ENCODE results near the gene STRA6.

The STRA6 gene

GRCh38 chr15:74207652-74208440 lies 5.3 kb upstream of the STRA6 start:
- DNase-seq: no peak

GRCh38 chr15:74206801-74207281 lies 4.3 kb upstream of the STRA6 start:
- DNase-seq: peak; percentile 59

DNA sequence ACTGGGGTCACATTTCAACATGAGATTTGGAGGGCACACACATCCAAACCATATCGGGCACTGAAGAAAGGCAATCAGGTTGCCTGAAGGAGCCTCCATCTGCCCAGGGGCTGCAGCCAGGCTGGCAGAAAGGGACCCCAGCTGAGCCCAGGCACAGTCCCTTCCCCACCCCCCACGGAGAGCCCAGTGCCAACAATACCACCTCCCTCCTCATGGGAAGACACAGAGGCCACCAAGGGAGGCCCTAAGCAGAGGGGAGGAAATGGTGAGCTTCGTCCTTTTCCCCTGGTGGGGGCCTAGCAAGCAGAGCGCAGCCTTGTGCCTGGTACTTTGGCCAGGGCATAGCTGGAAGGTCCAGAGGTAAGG lies 3.0 kb upstream of the STRA6 start:
- no peak for DNase-seq

DNA sequence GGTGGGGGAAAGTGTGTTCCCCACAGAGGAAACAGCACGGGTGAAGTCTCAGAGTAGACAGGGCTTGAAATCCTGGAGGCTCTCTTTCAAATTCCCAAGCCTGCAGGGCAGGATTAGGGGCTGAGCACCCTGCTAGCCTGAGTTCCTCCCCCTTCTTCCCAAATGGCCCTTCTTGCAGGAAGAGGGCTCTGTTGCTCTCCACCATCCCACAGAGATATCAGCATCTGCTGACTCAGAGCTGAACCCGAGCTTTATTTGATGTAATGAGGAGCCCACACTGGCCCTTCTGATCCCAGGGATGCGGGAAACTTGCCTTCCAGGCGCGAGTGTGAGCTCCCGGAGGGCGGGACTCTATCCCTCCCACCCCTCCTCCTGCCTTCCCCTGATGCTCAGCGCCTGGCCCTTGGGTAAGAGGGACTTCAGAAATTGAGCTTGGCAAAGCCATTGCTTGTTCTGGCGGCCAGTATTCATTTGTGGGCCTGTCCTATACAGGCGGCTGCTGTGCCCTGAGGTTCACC lies 1.4 kb upstream of the STRA6 start:
- DNase-seq: no peak

DNA sequence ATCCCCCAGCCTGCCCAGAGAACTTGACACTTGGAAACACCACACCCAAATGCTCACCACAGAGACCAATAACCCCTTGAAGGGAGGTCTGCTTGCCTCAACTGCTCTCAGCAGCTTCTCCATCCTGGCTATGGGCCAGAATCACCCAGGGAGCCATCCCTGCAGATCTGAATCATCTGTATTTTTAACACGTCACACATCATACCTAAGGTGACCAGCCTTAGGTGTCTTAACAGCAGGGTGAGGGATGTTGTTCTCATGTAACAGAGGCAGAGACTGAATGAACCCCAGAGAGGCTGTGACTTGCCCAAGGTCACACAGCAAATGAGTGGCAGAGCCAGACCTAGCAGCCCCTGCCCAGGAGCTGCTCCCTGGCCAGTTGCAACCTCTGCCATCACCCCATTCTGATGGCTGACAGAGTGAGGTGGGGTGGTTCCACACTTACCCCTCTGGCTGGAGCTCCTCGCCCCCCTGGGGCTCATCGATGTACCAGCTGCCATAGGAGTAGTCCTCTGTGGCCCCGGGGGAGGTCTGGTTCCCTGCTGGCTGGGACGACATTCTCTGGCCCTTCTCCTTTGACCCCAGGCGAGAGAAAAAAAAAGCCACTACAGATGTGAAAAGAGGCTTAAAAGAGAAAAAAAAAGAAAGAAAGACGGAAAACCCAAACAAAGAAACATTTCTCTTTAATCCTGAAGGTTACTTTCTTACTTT lies 722 bp downstream of the STRA6 start:
- no peak for DNase-seq

DNA sequence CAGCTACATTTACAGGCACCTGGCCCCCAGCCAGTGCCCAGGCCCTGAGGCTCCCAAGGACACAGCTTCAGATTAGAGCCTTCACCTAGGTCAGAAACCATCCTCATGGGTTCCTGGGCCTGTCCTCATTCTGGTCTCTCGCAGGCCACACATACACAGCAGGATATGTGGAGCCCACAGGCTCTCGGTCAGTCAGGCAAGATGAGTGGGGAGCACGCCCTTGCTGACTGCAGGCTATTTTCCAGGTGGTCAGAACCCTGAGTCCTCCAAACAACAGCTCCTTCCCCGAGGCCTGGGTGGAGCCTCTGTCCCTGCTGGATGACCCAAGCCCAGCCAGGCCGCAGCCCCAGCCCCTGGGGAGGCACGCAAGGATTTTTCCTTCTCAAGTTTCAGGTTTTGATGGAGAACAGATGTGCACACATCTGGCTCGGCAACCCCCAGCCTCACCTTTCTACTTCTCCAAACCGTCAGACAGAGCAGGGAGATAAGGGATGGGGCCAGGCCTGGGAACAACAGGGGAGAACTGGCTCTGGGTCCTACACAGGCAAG lies 1.6 kb downstream of the STRA6 start:
- DNase-seq: no peak

GRCh38 chr15:74200412-74200815 lies 2.2 kb downstream of the STRA6 start:
- no peak for DNase-seq

DNA sequence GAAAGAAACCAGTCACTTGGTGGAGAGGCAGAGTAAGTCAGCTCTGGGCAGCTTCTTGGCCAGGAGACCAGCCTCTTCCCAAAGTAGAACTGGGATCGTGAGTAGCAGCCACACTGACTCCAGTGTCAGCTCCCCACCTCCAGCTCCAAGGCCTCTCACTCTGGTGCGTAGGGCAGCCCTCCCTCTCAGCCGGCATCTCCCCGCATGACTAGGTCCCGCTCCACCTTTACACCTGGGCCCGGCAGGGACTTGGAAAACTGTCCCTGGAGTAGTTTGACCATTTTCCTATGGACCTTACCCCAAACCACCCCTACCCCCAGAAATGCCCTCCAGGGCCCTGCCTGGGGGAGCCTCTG lies 3.3 kb downstream of the STRA6 start:
- no peak for DNase-seq

DNA sequence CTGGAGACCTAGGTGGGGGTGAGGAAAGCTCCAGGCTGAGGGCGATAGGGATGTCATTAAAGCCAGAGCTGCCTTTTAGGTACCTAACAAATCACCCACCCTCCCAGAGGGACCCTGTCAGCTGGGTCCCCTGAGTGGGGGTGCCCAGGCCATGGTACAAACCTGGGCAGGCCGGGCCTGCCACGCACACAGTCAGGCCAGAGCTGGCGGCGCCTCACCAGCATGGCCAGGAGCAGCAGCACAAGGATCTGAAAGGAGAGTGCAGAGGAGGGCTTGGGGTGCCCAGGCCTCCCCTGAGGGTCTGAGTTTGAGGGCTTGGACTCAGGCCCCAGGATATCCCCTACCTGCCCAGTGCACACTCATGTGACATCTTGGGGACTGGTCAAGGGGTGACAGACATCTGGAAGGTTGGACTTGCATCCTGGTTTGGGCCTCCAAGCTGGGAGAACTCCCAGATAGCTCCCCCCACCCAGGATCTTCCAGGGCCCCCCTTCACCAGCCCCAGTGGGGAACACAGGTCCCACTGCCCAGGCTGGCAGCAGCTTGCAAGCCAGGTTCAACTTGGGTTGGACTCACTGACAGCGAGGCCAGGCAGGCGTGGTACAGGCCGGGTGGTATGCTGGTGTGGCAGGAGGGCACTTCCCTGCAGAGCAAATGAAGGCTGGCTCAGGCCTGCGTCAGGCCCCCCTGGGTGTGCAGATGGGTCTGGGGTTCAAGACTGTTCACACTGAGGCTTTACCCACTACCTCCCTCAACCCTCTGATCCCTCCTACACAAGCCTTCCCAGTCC lies 5.2 kb downstream of the STRA6 start:
- no peak for DNase-seq

DNA sequence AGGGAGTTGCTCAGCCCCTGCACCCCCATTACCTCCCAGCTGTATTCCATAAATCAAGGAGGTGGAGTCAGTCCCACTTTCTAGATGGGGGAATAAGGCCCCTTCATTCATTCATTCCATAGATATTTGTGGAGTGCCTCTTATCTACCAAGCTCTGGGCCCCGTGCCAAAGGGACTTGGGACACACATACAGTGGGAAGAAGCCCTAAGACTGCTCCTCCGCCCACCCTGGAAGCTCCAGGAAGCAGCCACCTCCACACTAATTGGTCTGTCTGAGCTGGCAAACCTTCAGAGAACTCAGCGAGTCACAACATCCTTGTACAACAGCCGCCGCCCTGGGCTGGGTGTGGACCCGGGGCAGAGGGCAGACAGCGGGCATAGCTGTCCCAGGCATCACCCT lies 6.4 kb downstream of the STRA6 start:
- no peak for DNase-seq

DNA sequence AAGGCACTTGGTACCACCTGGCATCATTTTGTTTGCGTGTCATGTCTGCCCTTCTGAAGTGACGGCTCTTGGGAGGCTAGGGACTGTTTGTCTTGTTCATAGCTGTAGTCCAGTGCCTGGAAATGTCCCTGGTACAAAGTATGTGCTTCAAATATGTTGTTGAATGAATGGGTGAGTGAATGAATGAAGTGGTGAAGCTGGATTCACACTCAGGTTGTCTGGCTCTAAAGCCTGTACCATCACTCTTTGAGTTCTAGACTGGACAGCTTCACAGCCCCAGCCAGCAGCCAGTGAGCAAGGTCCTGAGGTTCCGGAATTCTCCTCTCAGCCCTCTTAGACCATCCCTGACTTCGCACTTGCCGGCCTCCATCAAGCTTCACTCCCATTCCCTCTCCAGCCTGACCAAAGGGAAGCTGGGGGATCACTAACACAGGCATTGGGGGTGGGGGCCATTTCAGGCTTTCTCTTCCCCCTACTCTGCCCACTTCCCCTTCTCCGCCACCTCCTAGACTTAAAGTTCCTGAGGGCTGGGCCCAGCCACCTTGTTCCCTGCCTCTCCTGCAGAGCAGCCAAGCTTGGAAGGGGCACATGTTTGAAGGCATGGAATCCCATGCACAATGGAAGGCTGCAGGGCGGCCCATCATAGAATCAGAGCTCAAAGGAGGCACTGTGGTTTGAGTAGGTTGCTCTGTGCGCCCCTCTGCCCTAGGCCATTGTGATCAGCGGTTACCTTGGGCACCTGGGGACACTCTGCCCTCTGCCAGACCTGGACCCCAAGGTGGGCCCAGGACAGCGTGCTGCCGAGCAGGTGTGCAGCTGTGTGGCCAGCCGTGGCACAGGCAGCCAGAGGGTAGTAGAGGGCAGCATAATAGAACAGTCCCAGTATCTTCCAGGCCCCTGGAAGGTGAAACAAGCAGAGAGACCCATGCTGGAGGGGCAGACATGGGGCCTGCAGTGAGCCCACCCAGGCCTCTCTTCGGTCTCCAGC lies 7.7 kb downstream of the STRA6 start:
- no peak for DNase-seq

DNA sequence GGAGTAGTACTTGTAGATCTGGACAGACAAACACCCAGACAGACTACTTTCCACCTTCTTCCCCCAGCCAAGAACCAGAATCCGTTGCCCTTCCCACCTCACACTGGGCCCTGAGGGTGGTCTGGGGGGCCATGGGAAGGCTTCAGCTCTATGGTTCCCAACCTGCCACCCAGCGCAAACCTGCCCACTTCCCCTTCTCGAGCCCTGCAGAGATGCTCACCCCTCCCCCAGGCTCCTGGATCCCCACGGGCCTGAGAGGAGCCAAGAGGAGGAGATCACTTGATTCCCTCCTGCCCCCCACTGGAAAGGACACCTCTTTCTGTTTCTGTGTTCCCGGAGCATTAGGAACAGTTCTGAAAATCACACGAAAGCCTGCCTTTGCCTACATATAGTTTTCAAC lies 8.7 kb downstream of the STRA6 start:
- DNase-seq: no peak

DNA sequence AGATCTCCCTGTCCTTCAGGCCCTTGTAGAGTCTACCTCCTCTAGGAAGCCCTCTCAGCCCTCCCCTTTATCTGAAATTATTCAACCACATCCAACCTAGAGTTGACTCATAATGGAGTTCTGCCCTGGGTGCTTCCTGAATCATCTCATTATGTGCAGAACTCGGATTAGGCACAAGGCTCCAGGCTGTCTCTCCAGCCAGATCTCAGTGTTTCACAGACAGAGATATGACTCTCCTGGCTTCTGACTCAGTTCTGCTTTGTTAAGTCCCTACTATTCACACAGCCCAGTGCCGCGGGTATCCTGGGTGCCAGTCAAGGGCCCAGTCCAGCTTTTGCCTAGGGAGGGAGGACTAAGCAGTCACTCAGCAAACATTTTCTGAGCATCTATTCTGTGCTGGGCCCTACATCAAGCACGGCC lies 9.3 kb downstream of the STRA6 start:
- no peak for DNase-seq

DNA sequence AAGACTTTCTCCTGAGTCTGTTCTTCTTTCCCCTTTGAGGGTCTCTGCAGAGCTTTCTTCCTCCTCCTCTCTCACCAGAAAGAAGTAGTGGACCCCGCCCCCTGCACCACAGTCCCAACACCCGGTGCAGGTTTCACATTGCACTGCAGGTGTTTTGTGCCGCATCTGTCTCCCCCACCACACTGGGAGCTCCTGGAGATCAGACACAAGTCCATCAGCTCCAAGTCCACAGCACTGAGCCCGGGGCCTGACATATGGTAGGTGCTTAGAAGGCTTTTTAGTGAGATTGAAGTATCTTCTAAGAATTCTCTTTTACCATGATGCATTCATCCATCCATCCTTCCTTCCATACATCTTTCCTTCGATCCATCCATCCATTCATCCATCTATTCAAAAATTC lies 9.8 kb downstream of the STRA6 start:
- DNase-seq: no peak

DNA sequence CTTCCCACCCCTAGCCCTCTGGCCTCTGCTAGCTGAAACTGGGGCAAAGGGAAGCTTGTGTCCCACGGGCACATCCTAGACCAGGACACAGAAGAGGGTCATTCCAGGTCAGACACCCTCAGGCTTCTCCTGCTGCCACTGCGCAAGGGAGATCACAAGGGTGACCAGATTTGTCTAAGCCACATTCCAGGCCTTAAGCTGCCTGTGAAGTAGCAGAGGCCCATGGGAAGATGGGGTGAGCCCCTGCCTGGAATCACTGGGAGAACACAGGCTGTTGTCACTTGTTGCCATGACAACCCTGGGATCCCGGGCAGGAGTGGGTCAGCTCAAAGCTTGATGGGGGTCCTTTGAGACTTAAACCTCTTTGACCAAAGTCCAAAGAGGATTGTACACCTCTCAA lies 10.8 kb downstream of the STRA6 start:
- DNase-seq: no peak

DNA sequence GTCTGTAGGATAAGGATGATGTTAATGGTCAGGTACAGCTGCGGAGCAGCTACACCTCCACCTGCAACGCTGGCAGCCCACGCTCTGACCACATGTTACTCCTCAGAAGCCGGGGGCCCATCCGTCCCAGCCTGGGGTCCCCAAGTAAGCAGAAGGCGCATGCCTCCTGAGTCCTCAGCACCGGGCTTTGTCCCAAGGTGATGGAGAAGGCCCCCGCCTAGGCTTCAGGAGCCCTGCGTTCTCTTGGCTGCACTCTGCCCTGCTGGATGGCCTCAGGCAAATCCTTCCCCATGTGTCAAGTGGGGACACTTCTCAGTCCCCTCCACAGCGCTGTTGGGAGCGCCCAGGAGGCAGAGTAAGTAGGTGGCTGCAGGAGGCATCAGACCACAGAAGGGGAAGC lies 14.4 kb downstream of the STRA6 start:
- DNase-seq: no peak

DNA sequence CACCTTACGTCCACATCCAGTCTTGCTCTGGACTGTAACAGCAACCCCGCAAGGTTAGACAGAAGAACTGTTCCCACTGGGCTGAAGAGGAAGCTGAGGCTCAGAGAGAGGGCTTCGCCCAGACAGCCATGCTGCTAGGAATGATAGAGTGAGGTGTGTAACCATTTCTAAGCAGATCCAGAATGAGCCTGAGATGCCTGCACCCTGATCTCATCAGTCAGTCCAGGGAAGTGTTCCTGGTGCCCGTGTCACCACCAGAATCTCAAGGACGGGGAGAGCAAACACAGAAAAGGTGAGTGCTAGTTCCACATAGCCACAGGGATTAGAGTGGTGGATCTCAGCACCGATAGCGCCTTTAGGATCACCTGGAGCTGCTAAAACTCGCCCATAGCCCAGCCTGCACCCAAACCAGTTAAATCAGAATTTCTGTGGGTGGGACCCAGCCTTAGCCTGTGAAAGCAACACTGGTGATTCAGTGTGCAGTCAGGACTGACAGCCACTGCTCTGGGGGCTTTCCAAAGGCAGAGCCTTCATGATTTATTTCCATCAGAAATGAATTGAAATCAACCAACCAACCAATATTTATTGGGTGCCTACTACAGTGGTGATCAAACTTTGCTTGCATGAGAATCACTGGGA lies 16.8 kb downstream of the STRA6 start:
- no peak for DNase-seq

DNA sequence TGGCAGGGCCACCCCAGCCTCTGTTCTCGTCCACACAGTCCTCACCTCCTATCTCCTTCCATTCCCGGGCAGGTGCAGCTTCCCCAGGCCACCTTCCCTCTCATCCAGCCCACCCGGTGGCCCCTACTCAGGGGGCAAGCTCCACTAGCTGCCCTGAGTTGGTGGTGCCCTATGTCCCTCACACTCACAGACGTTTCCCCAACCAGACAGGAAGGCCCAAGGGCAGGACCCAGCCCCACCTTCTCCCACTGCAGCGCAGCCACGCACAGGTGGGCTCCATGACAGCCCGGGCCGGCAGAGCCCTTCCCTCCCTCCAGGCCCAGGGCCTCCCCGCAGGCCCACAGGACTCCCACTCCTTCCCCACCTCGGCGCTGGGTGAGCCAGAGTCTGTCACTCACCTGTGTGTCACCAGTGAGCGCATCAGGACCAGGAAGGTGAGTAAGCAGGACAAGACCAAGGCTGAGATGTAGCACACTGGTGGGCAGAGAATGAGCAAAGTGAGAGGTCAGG lies 17.9 kb downstream of the STRA6 start:
- no peak for DNase-seq

DNA sequence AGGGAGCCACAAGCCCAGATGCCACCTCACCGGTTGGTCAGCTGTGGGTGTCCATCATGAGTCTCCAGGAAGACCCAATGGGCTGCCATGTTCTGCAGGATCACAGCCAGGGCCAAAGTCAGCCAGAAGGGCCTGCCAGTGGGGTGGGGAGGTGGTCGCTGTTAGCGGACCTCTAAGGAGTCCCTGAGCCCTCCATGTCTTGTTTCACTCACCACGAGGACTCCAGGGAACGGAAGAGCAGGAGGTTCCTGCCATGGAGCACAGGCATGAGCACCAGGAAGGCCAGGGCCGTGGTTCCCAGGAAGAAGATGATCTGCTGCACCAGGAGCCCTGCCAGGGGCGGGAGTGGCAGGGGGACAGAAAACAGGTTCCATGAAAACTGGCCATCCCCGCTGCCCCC lies 20.5 kb downstream of the STRA6 start:
- no peak for DNase-seq

GRCh38 chr15:74180881-74181602 lies 21.5 kb downstream of the STRA6 start:
- no peak for DNase-seq
